HG03571 (cell line): ENCODE measurements around the gene UBE2I.
"Not testable (repeated sequence)": the region's sequence is repeated elsewhere in the genome, so short reads cannot be mapped to it uniquely, and the experiment has no call there.

ENCODE experiments used
- ATAC-seq: cut with Tn5 transposase; IDR thresholded peaks from one replicate; pipeline ENCODE4 v1.9.1; 2021; ENCODE audit not compliant: unreplicated experiment

UBE2I gene

GRCh38 chr16:1308977-1309885 is at the start of gene UBE2I:
TSS of gene UBE2I (plus strand) at chr16:1309636. CDS start at chr16:1314031, 4,395 bp downstream.
- peak; percentile 52 for ATAC-seq

GRCh38 chr16:1259760-1260068 is 49.7 kb upstream of the UBE2I start:
- ATAC-seq = no peak

- no peak for ATAC-seq
Observed at GRCh38 chr16:1260101-1260680, 49.2 kb upstream of the UBE2I start.

GRCh38 chr16:1261131-1261892 is 48.1 kb upstream of the UBE2I start:
- no peak for ATAC-seq

DNA sequence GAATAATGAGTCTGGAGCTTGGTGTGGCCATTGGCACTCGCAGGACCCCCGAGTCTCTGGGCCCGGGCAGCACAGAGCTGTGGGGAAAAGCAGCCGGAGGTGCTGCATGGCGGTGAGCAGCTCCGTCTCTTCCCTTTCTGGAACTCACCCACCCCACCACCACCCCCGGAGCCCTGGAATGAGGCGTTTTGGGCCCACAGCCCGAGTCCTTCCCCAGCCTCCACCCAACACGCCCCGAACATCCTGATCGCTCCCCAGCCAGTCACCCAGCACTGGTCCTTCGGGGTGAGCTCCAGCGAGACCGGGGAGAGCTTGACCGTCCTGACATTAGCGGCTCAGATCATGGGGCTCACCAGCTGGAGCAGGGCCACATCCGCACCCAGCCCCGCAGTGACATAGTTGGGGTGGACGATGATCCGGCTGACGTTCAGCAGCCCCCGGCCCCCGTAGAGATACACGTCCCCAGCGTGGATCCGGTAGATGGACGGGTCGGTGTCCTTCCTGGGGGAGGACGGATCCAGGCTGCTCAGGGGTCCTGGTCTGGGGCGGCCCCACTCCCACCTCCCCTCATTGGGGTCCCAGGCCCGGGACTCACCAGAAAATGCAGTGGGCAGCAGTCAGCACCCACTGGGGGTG is 47.1 kb upstream of the UBE2I start:
- no peak for ATAC-seq

GRCh38 chr16:1262846-1263221 is 46.6 kb upstream of the UBE2I start:
- no peak for ATAC-seq

GRCh38 chr16:1263591-1264344 is 45.7 kb upstream of the UBE2I start:
- no peak for ATAC-seq

DNA sequence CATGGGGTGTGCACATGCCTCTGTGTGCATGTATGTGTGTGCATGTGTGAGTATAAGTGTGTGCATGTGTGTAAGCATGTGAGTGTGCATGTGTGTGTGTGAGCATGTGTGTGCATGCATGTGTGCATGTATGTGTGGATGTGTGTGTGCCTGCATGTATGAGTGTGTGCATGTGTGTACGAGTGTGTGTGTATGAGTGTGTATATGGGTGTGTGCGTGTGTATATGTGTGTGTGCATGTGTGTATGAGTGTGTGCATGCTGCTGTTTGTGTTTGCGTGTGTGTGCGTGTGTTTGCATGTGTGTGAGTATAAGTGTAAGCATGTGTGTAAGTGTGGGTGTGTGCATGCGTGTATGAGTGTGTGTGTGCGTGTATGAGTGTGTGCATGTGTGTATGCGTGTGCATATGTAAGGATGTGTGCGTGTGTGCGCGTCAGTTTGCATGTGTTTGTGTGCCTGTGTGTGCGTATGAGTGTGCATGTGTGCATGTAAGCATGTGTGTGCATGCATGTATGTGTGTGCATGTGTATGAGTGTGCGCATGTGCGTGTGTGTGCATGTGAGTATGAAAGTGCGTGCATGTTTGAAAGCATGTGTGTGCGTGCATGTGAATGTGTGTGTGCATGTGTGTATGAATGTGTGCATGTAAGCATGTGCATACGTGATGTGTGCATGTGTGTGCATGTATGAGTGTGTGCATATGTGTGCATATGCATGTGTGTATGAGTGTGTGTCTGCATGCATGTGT is 44.9 kb upstream of the UBE2I start:
- no peak for ATAC-seq

DNA sequence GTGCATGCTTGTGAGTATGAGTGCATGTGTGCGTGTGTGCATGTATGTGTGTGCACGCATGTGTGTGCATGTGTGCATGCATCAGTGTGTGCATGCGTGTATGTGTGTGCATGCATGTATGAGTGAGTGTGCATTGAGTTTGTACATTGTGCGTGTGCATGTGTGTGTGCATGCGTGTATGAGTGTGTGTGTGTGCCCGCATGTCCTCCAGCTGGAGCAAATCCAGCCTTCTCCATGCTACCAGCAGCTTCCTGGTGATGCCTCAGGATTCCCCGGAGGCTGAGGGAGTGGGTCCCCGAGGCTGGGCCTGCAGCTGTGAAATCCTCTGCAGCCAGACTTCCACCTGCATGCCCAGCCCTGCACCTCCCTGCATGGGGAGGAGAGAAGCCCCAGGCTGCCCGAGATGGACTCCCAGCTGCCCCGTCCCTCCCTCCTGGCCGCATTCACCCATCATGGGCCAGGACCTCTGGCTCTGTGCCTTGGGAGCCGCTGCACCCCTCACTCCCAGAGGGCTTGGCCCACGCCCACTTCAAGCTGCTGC is 44.3 kb upstream of the UBE2I start:
- no peak for ATAC-seq

GRCh38 chr16:1265826-1266225 is 43.6 kb upstream of the UBE2I start:
- ATAC-seq = no peak

GRCh38 chr16:1269418-1269817 is 40.0 kb upstream of the UBE2I start:
- ATAC-seq = not testable (repeated sequence)

DNA sequence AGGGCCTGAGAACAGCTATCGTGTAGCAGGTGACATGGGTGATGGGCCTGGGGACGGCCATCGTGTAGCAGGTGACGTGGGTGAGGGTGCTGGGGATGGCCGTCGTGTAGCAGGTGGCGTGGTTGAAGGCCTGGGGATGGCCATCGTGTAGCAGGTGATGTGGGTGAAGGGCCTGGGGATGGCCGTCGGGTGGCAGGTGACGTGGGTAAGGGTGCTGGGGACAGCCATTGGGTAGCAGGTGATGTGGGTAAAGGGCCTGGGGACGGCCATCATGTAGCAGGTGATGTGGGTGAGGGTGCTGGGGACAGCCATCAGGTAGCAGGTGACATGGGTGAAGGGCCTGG is 38.1 kb upstream of the UBE2I start:
- no peak for ATAC-seq

DNA sequence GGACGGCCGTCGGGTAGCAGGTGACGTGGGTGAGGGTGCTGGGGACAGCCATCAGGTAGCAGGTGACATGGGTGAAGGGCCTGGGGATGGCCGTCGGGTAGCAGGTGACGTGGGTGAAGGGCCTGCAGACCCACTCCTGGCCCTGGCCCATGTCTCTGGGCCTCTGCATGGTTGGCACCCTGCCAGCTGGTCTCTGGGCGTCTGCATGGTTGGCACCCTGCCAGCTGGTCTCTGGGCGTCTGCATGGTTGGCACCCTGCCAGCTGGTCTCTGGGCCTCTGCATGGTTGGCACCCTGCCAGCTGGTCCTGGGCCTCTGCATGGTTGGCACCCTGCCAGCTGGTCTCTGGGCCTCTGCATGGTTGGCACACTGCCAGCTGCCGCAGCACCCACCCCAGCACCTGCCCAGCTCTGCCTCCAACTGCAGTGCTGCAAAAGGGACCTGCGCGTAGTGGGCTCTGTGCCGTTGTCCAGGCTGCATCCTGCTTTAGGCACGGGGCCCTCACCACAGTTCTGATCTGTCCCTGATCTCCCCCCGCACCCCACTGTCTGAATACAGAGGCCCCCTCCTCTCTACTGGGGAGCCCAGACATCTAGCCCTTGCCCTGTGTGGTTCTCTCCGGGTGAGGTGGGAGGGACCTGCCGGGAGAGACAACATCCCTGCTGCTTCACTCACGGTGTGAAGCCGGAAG is 37.6 kb upstream of the UBE2I start:
- ATAC-seq = not testable (repeated sequence)

DNA sequence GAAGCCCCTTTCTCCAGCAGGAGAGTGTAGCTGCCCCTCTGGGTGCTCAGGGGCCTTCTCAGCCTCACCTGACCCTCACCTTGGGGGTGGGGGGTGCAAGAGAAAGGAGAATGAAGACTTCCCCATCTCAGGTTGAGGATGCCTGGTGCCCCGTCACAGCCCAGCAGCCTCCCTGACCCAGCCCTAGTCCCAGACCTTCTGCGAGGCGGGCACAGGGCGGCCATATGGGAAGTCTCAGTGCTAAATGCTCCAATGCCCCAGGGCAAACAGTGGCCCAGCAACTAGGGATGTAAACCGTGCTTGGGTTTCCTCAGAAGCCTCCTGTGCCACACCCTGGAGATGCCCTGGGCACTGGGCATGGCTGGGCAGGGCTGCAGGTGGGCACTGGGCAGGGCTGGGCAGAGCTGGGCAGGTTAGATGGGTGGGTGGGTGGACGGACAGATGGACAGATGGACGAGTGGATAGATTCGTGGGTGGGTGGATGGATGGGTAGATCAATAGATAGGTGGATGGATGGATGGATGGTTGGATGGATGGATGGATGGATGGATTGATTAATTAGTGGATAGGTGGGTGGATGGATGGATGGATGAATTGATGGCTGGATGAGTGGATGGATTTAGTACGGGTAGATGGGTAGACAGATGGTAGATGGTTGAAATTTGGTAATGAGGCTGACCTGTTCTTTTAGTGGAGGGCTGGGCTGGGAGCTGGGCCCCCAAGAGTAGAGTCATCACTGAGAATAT is 36.8 kb upstream of the UBE2I start:
- no peak for ATAC-seq

DNA sequence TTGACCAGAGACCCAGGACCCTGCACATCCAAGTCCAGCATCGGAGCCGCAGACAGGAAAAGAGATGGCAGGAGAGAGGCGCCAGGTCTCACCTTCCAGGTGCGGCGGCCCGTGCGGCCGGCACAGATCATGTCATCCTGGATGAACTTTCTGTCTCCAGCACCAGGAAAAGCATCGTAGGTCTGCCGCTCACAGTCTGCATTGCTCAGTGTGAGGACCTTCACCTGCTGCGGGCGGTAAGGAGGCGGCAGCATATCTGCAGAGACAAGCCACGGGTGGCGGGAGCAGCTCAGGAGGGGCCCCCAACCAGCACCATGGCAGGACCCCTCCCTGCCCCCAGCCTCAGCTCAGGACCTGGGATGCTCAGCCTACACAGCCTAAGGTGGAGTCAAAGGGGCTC is 35.6 kb upstream of the UBE2I start:
- ATAC-seq = no peak

GRCh38 chr16:1274767-1275166 is 34.7 kb upstream of the UBE2I start:
- no peak for ATAC-seq

- ATAC-seq = no peak
Observed at GRCh38 chr16:1275791-1276579, 33.5 kb upstream of the UBE2I start.

- ATAC-seq = no peak
Observed at GRCh38 chr16:1276580-1276878, 32.9 kb upstream of the UBE2I start.
